ENCODE data around the gene GLYR1. TPM values are rescaled to one million over a fixed set of nuclear protein-coding genes. Genes with fewer than 3 reads are reported as not detected.

Gene GLYR1
- polyA plus RNA-seq, 1 experiment = 46.3 TPM

GRCh38 chr16:4802659-4803287, 44.3 kb downstream of the GLYR1 start:
- H3K4me3 ChIP-seq (ENCODE audit: low read depth, low read length) = peak overlapping the region; percentile 77
- TF ChIP-seq, protein P1, sequence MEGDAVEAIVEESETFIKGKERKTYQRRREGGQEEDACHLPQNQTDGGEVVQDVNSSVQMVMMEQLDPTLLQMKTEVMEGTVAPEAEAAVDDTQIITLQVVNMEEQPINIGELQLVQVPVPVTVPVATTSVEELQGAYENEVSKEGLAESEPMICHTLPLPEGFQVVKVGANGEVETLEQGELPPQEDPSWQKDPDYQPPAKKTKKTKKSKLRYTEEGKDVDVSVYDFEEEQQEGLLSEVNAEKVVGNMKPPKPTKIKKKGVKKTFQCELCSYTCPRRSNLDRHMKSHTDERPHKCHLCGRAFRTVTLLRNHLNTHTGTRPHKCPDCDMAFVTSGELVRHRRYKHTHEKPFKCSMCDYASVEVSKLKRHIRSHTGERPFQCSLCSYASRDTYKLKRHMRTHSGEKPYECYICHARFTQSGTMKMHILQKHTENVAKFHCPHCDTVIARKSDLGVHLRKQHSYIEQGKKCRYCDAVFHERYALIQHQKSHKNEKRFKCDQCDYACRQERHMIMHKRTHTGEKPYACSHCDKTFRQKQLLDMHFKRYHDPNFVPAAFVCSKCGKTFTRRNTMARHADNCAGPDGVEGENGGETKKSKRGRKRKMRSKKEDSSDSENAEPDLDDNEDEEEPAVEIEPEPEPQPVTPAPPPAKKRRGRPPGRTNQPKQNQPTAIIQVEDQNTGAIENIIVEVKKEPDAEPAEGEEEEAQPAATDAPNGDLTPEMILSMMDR (IDR thresholded peaks at IDR 0.05; ENCODE audit: low read depth, low read length) = no peak
- CTCF ChIA-PET = interaction anchor here (0.5 to 1.0 kb wide), 4 partner anchors 132 to 154 kb away, joined by 4 to 6 read pairs (median 4); no protein-coding TSS in a partner anchor
- POLR2A ChIA-PET = interaction anchor here (0.5 to 1.0 kb wide), 4 partner anchors 10 to 204 kb away, joined by 3 to 5 read pairs (median 3); no protein-coding TSS in a partner anchor
- H3K27me3 ChIP-seq (ENCODE audit: control insufficient read depth, insufficient read depth, low read length) = no peaks in the 10 kb centered on the region
- DNase-seq (ENCODE audit: low read depth, low spot score) = peak; percentile 79
- H3K9me3 ChIP-seq (ENCODE audit: control insufficient read depth, insufficient read depth, low read length) = no peaks in the 10 kb centered on the region; the same call in 1 of the 2 replicates
- H3K27ac ChIP-seq (ENCODE audit: low read depth, low read length) = no peak overlapping the region

- no peaks in the 10 kb centered on the region for H3K27me3 ChIP-seq (ENCODE audit: control insufficient read depth, insufficient read depth, low read length)
- peak within 1 kb of the TSS; percentile 77 for H3K4me3 ChIP-seq (ENCODE audit: low read depth, low read length)
- H3K9me3 ChIP-seq (ENCODE audit: control insufficient read depth, insufficient read depth, low read length) = no peaks in the 10 kb centered on the region; the same call in 1 of the 2 replicates
- ChIA-PET CTCF (interaction anchor here (0.6 to 1.0 kb wide), 2 partner anchors 133 to 154 kb away, joined by 4 to 6 read pairs; no protein-coding TSS in a partner anchor), POLR2A (interaction anchor here (0.6 to 1.0 kb wide), 2 partner anchors 115 to 205 kb away, joined by 3 to 5 read pairs; no protein-coding TSS in a partner anchor)
- no peak within 1 kb of the TSS for H3K27ac ChIP-seq (ENCODE audit: low read depth, low read length)
- no peak for DNase-seq (ENCODE audit: low read depth, low spot score)
- TF ChIP-seq, protein P1 (IDR thresholded peaks at IDR 0.05; ENCODE audit: low read depth, low read length) = no peak
These were observed 45.0 kb downstream of the GLYR1 start, which contains the start of gene ROGDI for GRCh38 chr16:4801962-4802658. TSS of gene ROGDI (minus strand) at chr16:4802633. CDS start at chr16:4802571, 62 bp downstream.

DNA sequence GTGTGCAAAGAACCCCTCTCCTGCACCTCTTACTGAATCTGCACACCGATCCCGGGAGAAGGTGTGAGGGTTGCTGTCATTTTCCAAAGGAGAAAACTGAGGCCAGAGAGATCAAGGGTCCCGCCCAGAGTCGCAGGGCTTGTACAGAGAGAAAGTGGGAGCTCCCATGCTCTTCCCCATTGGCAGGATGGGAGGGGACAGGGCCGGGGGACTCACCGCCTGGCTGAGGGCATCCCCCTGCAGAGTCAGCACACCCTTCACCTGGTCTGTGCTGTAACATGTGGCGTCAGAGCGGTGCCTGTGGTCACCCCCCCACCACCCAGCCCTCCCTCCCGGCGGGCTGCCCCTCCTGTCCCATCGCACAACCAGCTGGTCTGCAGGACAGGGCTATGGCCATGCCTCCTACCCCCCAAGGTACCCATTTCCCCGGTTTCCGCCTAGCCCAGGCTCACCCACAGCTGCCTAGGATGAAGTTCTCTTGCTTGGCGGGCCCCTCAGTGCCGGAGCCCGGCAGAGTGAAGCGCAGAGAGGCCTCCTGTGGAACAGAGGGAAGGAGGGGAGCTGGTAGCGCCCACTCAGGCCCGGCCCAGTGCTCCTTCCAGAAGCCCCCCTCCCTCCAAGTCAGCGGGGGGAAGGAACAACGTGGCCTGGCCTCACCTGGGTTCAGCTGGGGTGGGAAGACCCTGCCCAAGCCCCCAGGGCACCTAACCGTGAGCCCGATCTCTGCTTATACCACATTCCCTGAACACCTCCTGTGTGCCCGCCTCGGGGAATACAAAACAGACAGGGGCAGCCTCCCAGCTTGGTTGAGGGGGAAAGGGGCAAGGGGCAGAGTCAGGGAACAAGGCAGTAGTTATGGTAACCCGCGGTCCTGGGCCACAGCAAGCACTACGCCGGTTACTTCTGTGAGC, 45.8 kb downstream of the GLYR1 start:
- Histone ChIP-seq H3K9me3 (ENCODE audit: control insufficient read depth, insufficient read depth, low read length) (no peaks in the 10 kb centered on the region; the same call in 1 of the 2 replicates), H3K27ac (ENCODE audit: low read depth, low read length) (no peak overlapping the region), H3K27me3 (ENCODE audit: control insufficient read depth, insufficient read depth, low read length) (no peaks in the 10 kb centered on the region), H3K4me3 (ENCODE audit: low read depth, low read length) (peak overlapping the region; percentile 77)
- CTCF ChIA-PET = no interaction called here
- POLR2A ChIA-PET = no interaction called here
- TF ChIP-seq, protein P1 (IDR thresholded peaks at IDR 0.05; ENCODE audit: low read depth, low read length) = no peak
- DNase-seq (ENCODE audit: low read depth, low spot score) = no peak

DNA sequence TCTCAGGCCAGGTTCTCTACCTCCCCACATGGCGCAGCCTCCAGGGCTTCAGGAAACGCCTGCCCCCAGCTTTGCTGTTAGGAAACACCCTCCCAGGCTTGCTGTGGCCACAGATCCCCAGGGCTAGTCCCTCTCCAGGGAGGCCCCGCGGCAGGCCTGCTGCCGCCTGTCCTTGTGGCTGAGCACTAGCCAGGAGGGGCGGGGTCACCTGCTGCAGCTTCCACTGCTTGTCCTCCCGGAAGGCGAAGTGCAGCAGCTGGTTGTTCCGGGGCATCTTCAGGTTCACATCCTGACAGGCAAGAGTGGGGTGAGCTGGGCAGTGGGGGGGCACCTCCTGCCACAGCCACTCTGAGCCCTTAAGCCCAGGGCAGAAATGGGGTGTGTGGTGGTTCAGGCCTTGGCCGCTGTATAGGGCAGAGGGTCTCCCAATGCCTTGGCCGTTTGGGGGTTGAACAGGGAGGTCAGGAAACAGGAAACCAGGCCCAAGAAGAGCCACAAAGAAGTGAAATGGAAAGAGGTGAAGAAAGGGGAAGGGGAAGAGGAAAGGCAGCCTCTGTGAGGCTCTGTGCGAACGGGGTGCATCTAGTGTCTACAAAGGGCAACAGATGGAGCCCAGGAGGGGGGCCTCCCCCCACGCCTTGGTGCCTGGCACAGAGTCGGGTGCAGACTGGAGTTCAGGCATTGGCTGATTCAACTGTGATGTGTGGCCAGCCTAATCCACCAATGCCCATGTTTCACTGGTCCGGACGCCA, 46.6 kb downstream of the GLYR1 start:
- CTCF ChIA-PET = no interaction called here
- H3K27me3 ChIP-seq (ENCODE audit: control insufficient read depth, insufficient read depth, low read length) = no peaks in the 10 kb centered on the region
- TF ChIP-seq, protein P1 (IDR thresholded peaks at IDR 0.05; ENCODE audit: low read depth, low read length) = no peak
- no peak for DNase-seq (ENCODE audit: low read depth, low spot score)
- H3K4me3 ChIP-seq (ENCODE audit: low read depth, low read length) = no peak overlapping the region
- H3K27ac ChIP-seq (ENCODE audit: low read depth, low read length) = no peak overlapping the region
- POLR2A ChIA-PET = no interaction called here
- no peaks in the 10 kb centered on the region; the same call in 1 of the 2 replicates for H3K9me3 ChIP-seq (ENCODE audit: control insufficient read depth, insufficient read depth, low read length)

Data from AG04450 (cell line).